GF-D8 (cell line): ENCODE measurements around the gene PRUNE2.

ENCODE experiments used
- DNase-seq: peaks from one replicate; lab custom pipeline; 2025; lab: John Stamatoyannopoulos, UW

PRUNE2 gene

GRCh38 chr9:76628155-76628554 lies 277.8 kb downstream of the PRUNE2 start:
- no peak for DNase-seq

- DNase-seq: no peak
Observed at GRCh38 chr9:76626980-76627379, 278.9 kb downstream of the PRUNE2 start.

- DNase-seq: no peak
Observed at GRCh38 chr9:76626141-76626540, 279.8 kb downstream of the PRUNE2 start.

GRCh38 chr9:76624391-76625048 lies 281.4 kb downstream of the PRUNE2 start:
- no peak for DNase-seq

- DNase-seq: no peak
Observed at GRCh38 chr9:76620996-76621395, 284.9 kb downstream of the PRUNE2 start.

- DNase-seq: no peak
Observed at GRCh38 chr9:76620581-76620980, 285.3 kb downstream of the PRUNE2 start.

GRCh38 chr9:76619640-76620039 lies 286.3 kb downstream of the PRUNE2 start:
- DNase-seq: no peak

- DNase-seq: no peak
Observed at GRCh38 chr9:76619197-76619596, 286.7 kb downstream of the PRUNE2 start.

- DNase-seq: no peak
Observed at GRCh38 chr9:76618762-76619161, 287.2 kb downstream of the PRUNE2 start.

GRCh38 chr9:76617497-76618175 lies 288.3 kb downstream of the PRUNE2 start:
- DNase-seq: no peak

GRCh38 chr9:76616780-76617179 lies 289.1 kb downstream of the PRUNE2 start:
- DNase-seq: no peak

- DNase-seq: no peak
Observed at GRCh38 chr9:76615177-76615603, 290.7 kb downstream of the PRUNE2 start.

- no peak for DNase-seq
Observed at GRCh38 chr9:76613974-76614373, 291.9 kb downstream of the PRUNE2 start.

GRCh38 chr9:76613150-76613781 lies 292.6 kb downstream of the PRUNE2 start:
- no peak for DNase-seq

GRCh38 chr9:76610011-76610352 lies 295.9 kb downstream of the PRUNE2 start:
- peak; percentile 77 for DNase-seq

- no peak for DNase-seq
Observed at GRCh38 chr9:76609285-76610010, 296.5 kb downstream of the PRUNE2 start.

GRCh38 chr9:76608575-76609273 lies 297.2 kb downstream of the PRUNE2 start:
- no peak for DNase-seq

- DNase-seq: peak; percentile 67
Observed at GRCh38 chr9:76607730-76608436, 298.0 kb downstream of the PRUNE2 start.

GRCh38 chr9:76605321-76605900 lies 300.5 kb downstream of the PRUNE2 start:
- DNase-seq: no peak

GRCh38 chr9:76603931-76604570 lies 301.9 kb downstream of the PRUNE2 start:
- no peak for DNase-seq
